HepG2 (cell line): ENCODE results near the gene HIPK2. TPM values are rescaled to one million over a fixed set of nuclear protein-coding genes. Genes with fewer than 3 reads are reported as not detected.

ENCODE experiments used
- ATAC-seq: fragments of 200-7000 bp; cut with Tn5 transposase; 3 replicates; pipeline ENCODE4 v1.9.1; 2020; ENCODE audit warnings: mild to moderate bottlenecking, moderate library complexity
- BruUV-seq: library from RNA; stranded (reverse); fragments of 400-500 nt; replicated peaks from 2 replicates; lab custom pipeline; 2021; lab: Mats Ljungman, UMichigan
- CTCF ChIA-PET: fragments of 300-600 bp; formaldehyde crosslinking; extraction: SDS; loops from one replicate; lab custom pipeline; 2021; ENCODE audit warnings: low total read pairs, inconsistent platforms, low intra/inter-chr PET ratio; lab: Yijun Ruan, JAX
- POLR2A ChIA-PET: fragments of 350-600 bp; sonication (Branson Sonifier 250); formaldehyde crosslinking; loops from one replicate; lab custom pipeline; 2020; ENCODE audit warnings: antibody characterized with exemption, inconsistent platforms; lab: Yijun Ruan, JAX
- DNase-seq: peaks from one replicate; pipeline ENCODE4 v3.0.0-alpha.2; 2015; ENCODE audit warnings: low spot score
- FAIRE-seq: peaks from 3 replicates; lab custom pipeline; 2011; peaks lifted over from hg19 to GRCh38; lab: Jason Lieb, UNC
- H2AFZ ChIP-seq: one replicate; pipeline ENCODE4 v1.6.1; 2011; ENCODE audit warnings: low read length, inconsistent platforms
- H3K27ac ChIP-seq: fragments of 300-600 bp; 3 replicates; pipeline ENCODE4 v1.8.0; 2011; ENCODE audit warnings: mixed run types, mild to moderate bottlenecking, mixed read lengths, low read length, inconsistent platforms; ENCODE audit not compliant: insufficient read depth; ENCODE audit errors: extremely low read length
- H3K27me3 ChIP-seq, 2 experiments: fragments of 200-600 bp in 1 of 2; 2 replicates in 1 of 2; 3 replicates in 1 of 2; pipeline versions ENCODE4 v1.6.0 to v1.8.0; 2011; ENCODE audit warnings: low read length in 2 of 2, mild to moderate bottlenecking in 2 of 2, moderate library complexity in 2 of 2, inconsistent platforms in 1 of 2; ENCODE audit not compliant: insufficient read depth in 2 of 2, control insufficient read depth in 1 of 2
- H3K36me3 ChIP-seq, 2 experiments: fragments of 200-600 bp in 1 of 2; replicated peaks in 1 of 2; 2 replicates in 1 of 2; 3 replicates in 1 of 2; pipeline versions ENCODE4 v1.5.1 to v1.8.0; 2011; ENCODE audit warnings: low read length in 2 of 2, inconsistent platforms in 1 of 2; ENCODE audit not compliant: insufficient read depth in 2 of 2, control insufficient read depth in 1 of 2
- H3K4me1 ChIP-seq: 2 replicates; pipeline ENCODE4 v1.5.1; 2012; ENCODE audit warnings: low read length, inconsistent platforms; ENCODE audit not compliant: insufficient read depth
- H3K4me2 ChIP-seq: 2 replicates; pipeline ENCODE4 v1.6.0; 2011; ENCODE audit warnings: low read depth, low read length, inconsistent platforms
- H3K4me3 ChIP-seq, 3 experiments: fragments of 200-600 bp in 1 of 3; sonication (generic), shearing (Covaris generic) in 1 of 3; replicated peaks in 1 of 3; 2 replicates each; pipeline ENCODE4 v1.5.1; 2011 to 2016; ENCODE audit warnings: low read length in 3 of 3, inconsistent platforms in 2 of 3, low read depth in 2 of 3, mild to moderate bottlenecking in 2 of 3, control low read depth in 1 of 3, mixed read lengths in 1 of 3; ENCODE audit not compliant: insufficient read depth in 1 of 3
- H3K79me2 ChIP-seq: one replicate; pipeline ENCODE4 v1.6.1; 2011; ENCODE audit warnings: low read length, inconsistent platforms; ENCODE audit not compliant: insufficient read depth
- H3K9ac ChIP-seq: 2 replicates; pipeline ENCODE4 v1.6.0; 2011; ENCODE audit warnings: mild to moderate bottlenecking, low read depth, low read length, inconsistent platforms; ENCODE audit not compliant: insufficient read depth
- H3K9me3 ChIP-seq: 2 replicates; pipeline ENCODE4 v1.5.1; 2012; ENCODE audit warnings: mild to moderate bottlenecking, low read length
- H4K20me1 ChIP-seq: 2 replicates; pipeline ENCODE4 v1.6.0; 2011; ENCODE audit warnings: inconsistent platforms, mild to moderate bottlenecking, low read length, moderate library complexity; ENCODE audit not compliant: insufficient read depth
- BRD4 ChIP-seq: sonication (generic); formaldehyde crosslinking; IDR thresholded peaks from 2 replicates; pipeline ENCODE4 v1.4.0; 2020; ENCODE audit warnings: missing genetic modification reagents
- HNRNPK ChIP-seq: fragments of 200-400 bp; formaldehyde crosslinking; IDR thresholded peaks from 2 replicates; pipeline ENCODE4 v1.6.1; 2018; ENCODE audit warnings: low read length, low read depth, moderate library complexity, mild to moderate bottlenecking; ENCODE audit not compliant: poor library complexity, severe bottlenecking
- NFKB2 ChIP-seq: sonication (generic); formaldehyde crosslinking; IDR thresholded peaks from 2 replicates; pipeline ENCODE4 v1.4.0; 2020; ENCODE audit warnings: missing genetic modification reagents, borderline replicate concordance
- PRMT3 ChIP-seq: sonication (generic); formaldehyde crosslinking; IDR thresholded peaks from 2 replicates; pipeline ENCODE4 v1.8.1; 2022; ENCODE audit warnings: low read depth, mild to moderate bottlenecking, moderate library complexity, missing genetic modification reagents, borderline replicate concordance
- PTBP1 ChIP-seq: fragments of 200-400 bp; formaldehyde crosslinking; IDR thresholded peaks from 2 replicates; pipeline ENCODE4 v1.6.1; 2018; ENCODE audit warnings: low read length, low read depth; ENCODE audit not compliant: poor library complexity, severe bottlenecking
- SMARCC2 ChIP-seq: fragments of 450-650 bp; IDR thresholded peaks from 2 replicates; pipeline ENCODE4 v1.6.1; 2017; ENCODE audit warnings: antibody characterized with exemption, mild to moderate bottlenecking
- SRY ChIP-seq: sonication (generic); formaldehyde crosslinking; IDR thresholded peaks from 2 replicates; pipeline ENCODE4 v1.8.0; 2022; ENCODE audit warnings: mild to moderate bottlenecking, missing genetic modification reagents
- ZBTB3 ChIP-seq: sonication (generic); formaldehyde crosslinking; IDR thresholded peaks from 2 replicates; pipeline ENCODE4 v1.4.0; 2020; ENCODE audit warnings: low read depth, mild to moderate bottlenecking, moderate library complexity, missing genetic modification reagents, borderline replicate concordance
- ZNF431 ChIP-seq: sonication (generic); formaldehyde crosslinking; IDR thresholded peaks from 2 replicates; pipeline ENCODE4 v1.9.0; 2022; ENCODE audit warnings: missing genetic modification reagents, low read depth, mild to moderate bottlenecking, borderline replicate concordance
- ZNF557 ChIP-seq: sonication (generic); formaldehyde crosslinking; IDR thresholded peaks from 2 replicates; pipeline ENCODE4 v1.4.0; 2020; ENCODE audit warnings: missing genetic modification reagents
- WGBS: methylation state at CpG from one replicate; pipeline ENCODE4 v1.1.6; 2017; ENCODE audit warnings: low lambda C conversion rate; 5-methylcytosine and 5-hydroxymethylcytosine counted together
- in situ Hi-C: cut with HindIII; loops from 2 replicates; pipeline ENCODE4 v1.10.0; 2017; ENCODE audit warnings: low pct_unique_long_range_greater_than_20kb; ENCODE audit not compliant: extremely low pct_ligation_motif_present
- intact Hi-C: fragments of 100-400 bp; cut with micrococcal nuclease; formaldehyde crosslinking; loops from one replicate; pipeline ENCODE4 v1.10.0; 2022; ENCODE audit not compliant: unreplicated experiment
- polyA plus RNA-seq, 8 experiments: library from polyadenylated mRNA; depleted of rRNA in 3 of 8; stranded (reverse) in 7 of 8; unstranded in 1 of 8; fragments of >200 nt; fragmentation: Illumina TruSeq in 4 of 8; extraction: Trizol in 4 of 8; gene quantifications; 2 replicates each; pipeline versions ENCODE4 v1.2.1 to v1.2.3, GENCODE V29; 2011 to 2016; ENCODE audit warnings: low read depth in 4 of 8, missing spikeins in 1 of 8, mixed read lengths in 1 of 8; ENCODE audit not compliant: insufficient read depth in 1 of 8
- total RNA-seq, 5 experiments: library from RNA; depleted of rRNA; stranded (reverse); fragments of >200 nt; fragmentation: Illumina TruSeq; extraction: Trizol; gene quantifications; 2 replicates each; pipeline ENCODE4 v1.2.3, GENCODE V29; 2016; ENCODE audit warnings: low read depth in 1 of 5
- TF ChIP-seq, protein P1 (sequence below): sonication (generic); formaldehyde crosslinking; IDR thresholded peaks from 2 replicates; pipeline ENCODE4 v1.5.0; 2020; ENCODE audit warnings: mild to moderate bottlenecking, missing genetic modification reagents
- TF ChIP-seq, protein P2 (sequence below): sonication (generic); formaldehyde crosslinking; IDR thresholded peaks from 2 replicates; pipeline ENCODE4 v1.8.0; 2022; ENCODE audit warnings: mild to moderate bottlenecking, missing genetic modification reagents; ENCODE audit not compliant: insufficient replicate concordance
- TF ChIP-seq, protein P3 (sequence below): sonication (generic); formaldehyde crosslinking; IDR thresholded peaks from 2 replicates; pipeline ENCODE4 v1.4.0; 2020; ENCODE audit warnings: missing genetic modification reagents
- TF ChIP-seq, protein P4 (sequence below): sonication (generic); formaldehyde crosslinking; IDR thresholded peaks from 2 replicates; pipeline ENCODE4 v1.4.0; 2020; ENCODE audit warnings: missing genetic modification reagents, borderline replicate concordance

Gene HIPK2
- total and polyA plus RNA-seq, 2 of the 13 experiments (the other 11 are each of a cell fraction or from before 2014, with no cell fraction given) = 14.4 to 20.2 TPM

DNA sequence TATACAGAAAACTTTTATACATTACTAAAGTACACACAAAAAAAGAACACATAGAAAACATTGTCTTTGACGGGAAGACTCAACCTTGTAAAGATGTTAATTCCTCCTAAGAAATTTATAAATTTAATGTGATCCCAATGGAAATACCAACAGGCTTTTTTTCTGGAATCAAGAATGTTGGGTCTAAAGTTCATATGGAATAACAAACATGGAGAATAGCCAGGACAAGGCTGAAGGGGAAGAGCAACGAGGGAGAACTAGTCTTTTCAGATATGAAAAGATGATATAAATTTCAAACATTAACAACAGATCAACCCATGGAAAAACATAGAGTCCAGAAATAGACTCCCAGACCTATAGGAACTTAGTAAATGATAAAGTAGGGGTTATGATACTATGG lies 19.8 kb downstream of the HIPK2 start (continued):
- TF ChIP-seq PRMT3 (CRISPR knock-in tag) (no peak), ZNF557 (CRISPR knock-in tag) (no peak)

DNA sequence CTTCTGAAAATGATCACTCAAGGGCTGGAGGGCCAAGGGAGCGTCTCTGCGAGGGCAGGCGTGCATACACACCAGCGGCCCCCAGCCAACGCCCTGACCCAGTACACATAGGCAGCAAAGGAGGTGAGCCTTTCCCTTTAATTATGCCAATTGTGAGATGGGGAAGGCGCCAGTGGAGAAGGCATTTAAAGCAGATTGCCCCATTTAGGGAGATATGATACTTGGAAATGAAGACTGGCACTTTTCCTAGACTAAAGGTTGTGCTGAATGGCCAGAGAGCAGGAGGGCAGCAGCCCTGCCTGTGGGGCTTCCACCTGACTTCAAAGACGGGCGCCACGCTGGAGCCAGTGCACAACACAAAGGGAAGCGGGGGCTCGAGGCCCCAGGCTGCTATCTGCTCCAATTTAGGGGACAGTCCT lies 24.1 kb downstream of the HIPK2 start:
- FAIRE-seq = no peak
- no peak for DNase-seq
- Histone ChIP-seq H3K27me3 (no peaks in the 10 kb centered on the region), H3K27ac (no peak overlapping the region), H4K20me1 (peaks cover 60% of the 10 kb centered on the region), H2AFZ (no peak overlapping the region), H3K4me3 (no peak overlapping the region), H3K36me3 (peaks cover 4 to 38% of the 10 kb centered on the region in 2 experiments), H3K9ac (no peak overlapping the region), H3K4me2 (no peak overlapping the region), H3K79me2 (peaks cover 97% of the 10 kb centered on the region), H3K9me3 (no peaks in the 10 kb centered on the region), H3K4me1 (peaks cover 45% of the 10 kb centered on the region)
- peak; percentile 24; the same call in 1 of the 3 replicates for ATAC-seq
- intact Hi-C loops (no loop called here), in situ Hi-C loops (no loop called here)
- 96% methylated on average over 11 of the region's 11 CpGs for WGBS
- no TSS peak for BruUV-seq
- ChIA-PET CTCF (no interaction called here), POLR2A (interaction anchor here (0.8 kb wide), 1 partner anchor 13 kb away, joined by 3 read pairs; no protein-coding TSS in a partner anchor)
- no peak for TF ChIP-seq HNRNPK
- TF ChIP-seq, protein P1, sequence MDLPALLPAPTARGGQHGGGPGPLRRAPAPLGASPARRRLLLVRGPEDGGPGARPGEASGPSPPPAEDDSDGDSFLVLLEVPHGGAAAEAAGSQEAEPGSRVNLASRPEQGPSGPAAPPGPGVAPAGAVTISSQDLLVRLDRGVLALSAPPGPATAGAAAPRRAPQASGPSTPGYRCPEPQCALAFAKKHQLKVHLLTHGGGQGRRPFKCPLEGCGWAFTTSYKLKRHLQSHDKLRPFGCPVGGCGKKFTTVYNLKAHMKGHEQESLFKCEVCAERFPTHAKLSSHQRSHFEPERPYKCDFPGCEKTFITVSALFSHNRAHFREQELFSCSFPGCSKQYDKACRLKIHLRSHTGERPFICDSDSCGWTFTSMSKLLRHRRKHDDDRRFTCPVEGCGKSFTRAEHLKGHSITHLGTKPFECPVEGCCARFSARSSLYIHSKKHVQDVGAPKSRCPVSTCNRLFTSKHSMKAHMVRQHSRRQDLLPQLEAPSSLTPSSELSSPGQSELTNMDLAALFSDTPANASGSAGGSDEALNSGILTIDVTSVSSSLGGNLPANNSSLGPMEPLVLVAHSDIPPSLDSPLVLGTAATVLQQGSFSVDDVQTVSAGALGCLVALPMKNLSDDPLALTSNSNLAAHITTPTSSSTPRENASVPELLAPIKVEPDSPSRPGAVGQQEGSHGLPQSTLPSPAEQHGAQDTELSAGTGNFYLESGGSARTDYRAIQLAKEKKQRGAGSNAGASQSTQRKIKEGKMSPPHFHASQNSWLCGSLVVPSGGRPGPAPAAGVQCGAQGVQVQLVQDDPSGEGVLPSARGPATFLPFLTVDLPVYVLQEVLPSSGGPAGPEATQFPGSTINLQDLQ (CRISPR knock-in tag) = no peak
- no peak for TF ChIP-seq NFKB2 (CRISPR knock-in tag)
- no peak for TF ChIP-seq ZNF431 (CRISPR knock-in tag)
- no peak for TF ChIP-seq BRD4 (CRISPR knock-in tag)
- TF ChIP-seq, protein P2, sequence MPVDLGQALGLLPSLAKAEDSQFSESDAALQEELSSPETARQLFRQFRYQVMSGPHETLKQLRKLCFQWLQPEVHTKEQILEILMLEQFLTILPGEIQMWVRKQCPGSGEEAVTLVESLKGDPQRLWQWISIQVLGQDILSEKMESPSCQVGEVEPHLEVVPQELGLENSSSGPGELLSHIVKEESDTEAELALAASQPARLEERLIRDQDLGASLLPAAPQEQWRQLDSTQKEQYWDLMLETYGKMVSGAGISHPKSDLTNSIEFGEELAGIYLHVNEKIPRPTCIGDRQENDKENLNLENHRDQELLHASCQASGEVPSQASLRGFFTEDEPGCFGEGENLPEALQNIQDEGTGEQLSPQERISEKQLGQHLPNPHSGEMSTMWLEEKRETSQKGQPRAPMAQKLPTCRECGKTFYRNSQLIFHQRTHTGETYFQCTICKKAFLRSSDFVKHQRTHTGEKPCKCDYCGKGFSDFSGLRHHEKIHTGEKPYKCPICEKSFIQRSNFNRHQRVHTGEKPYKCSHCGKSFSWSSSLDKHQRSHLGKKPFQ (CRISPR knock-in tag) = no peak
- TF ChIP-seq, protein P3, sequence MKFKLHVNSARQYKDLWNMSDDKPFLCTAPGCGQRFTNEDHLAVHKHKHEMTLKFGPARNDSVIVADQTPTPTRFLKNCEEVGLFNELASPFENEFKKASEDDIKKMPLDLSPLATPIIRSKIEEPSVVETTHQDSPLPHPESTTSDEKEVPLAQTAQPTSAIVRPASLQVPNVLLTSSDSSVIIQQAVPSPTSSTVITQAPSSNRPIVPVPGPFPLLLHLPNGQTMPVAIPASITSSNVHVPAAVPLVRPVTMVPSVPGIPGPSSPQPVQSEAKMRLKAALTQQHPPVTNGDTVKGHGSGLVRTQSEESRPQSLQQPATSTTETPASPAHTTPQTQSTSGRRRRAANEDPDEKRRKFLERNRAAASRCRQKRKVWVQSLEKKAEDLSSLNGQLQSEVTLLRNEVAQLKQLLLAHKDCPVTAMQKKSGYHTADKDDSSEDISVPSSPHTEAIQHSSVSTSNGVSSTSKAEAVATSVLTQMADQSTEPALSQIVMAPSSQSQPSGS (CRISPR knock-in tag) = no peak
- TF ChIP-seq ZBTB3 (CRISPR knock-in tag) = no peak
- no peak for TF ChIP-seq PTBP1
- TF ChIP-seq, protein P4, sequence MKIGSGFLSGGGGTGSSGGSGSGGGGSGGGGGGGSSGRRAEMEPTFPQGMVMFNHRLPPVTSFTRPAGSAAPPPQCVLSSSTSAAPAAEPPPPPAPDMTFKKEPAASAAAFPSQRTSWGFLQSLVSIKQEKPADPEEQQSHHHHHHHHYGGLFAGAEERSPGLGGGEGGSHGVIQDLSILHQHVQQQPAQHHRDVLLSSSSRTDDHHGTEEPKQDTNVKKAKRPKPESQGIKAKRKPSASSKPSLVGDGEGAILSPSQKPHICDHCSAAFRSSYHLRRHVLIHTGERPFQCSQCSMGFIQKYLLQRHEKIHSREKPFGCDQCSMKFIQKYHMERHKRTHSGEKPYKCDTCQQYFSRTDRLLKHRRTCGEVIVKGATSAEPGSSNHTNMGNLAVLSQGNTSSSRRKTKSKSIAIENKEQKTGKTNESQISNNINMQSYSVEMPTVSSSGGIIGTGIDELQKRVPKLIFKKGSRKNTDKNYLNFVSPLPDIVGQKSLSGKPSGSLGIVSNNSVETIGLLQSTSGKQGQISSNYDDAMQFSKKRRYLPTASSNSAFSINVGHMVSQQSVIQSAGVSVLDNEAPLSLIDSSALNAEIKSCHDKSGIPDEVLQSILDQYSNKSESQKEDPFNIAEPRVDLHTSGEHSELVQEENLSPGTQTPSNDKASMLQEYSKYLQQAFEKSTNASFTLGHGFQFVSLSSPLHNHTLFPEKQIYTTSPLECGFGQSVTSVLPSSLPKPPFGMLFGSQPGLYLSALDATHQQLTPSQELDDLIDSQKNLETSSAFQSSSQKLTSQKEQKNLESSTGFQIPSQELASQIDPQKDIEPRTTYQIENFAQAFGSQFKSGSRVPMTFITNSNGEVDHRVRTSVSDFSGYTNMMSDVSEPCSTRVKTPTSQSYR (CRISPR knock-in tag) = no peak
- TF ChIP-seq SMARCC2 = no peak
- no peak for TF ChIP-seq SRY
